ENCODE results near the gene ZCCHC8.

DNA sequence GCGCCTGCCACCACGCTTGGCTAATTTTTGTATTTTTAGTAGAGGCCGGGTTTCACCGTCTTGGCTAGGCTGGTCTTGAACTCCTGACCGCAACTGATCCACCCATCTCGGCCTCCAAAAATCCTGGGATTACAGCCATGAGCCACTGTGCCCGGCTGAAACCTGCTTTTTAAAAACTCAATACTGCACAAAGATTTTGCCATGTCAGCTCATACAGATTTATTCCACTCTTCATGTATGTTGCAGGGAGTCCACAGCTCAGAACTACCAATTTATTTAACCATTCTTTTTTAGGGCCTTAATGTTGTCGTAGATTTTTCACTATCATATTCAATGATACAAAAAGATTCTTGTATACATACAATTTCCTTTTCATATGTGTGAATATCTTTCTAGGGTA lies 20.0 kb downstream of the ZCCHC8 start:
- TF ChIP-seq, protein P1, sequence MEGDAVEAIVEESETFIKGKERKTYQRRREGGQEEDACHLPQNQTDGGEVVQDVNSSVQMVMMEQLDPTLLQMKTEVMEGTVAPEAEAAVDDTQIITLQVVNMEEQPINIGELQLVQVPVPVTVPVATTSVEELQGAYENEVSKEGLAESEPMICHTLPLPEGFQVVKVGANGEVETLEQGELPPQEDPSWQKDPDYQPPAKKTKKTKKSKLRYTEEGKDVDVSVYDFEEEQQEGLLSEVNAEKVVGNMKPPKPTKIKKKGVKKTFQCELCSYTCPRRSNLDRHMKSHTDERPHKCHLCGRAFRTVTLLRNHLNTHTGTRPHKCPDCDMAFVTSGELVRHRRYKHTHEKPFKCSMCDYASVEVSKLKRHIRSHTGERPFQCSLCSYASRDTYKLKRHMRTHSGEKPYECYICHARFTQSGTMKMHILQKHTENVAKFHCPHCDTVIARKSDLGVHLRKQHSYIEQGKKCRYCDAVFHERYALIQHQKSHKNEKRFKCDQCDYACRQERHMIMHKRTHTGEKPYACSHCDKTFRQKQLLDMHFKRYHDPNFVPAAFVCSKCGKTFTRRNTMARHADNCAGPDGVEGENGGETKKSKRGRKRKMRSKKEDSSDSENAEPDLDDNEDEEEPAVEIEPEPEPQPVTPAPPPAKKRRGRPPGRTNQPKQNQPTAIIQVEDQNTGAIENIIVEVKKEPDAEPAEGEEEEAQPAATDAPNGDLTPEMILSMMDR (IDR thresholded peaks at IDR 0.05; ENCODE audit: insufficient read depth, low read length) = no peak
- TF ChIP-seq, protein P2, sequence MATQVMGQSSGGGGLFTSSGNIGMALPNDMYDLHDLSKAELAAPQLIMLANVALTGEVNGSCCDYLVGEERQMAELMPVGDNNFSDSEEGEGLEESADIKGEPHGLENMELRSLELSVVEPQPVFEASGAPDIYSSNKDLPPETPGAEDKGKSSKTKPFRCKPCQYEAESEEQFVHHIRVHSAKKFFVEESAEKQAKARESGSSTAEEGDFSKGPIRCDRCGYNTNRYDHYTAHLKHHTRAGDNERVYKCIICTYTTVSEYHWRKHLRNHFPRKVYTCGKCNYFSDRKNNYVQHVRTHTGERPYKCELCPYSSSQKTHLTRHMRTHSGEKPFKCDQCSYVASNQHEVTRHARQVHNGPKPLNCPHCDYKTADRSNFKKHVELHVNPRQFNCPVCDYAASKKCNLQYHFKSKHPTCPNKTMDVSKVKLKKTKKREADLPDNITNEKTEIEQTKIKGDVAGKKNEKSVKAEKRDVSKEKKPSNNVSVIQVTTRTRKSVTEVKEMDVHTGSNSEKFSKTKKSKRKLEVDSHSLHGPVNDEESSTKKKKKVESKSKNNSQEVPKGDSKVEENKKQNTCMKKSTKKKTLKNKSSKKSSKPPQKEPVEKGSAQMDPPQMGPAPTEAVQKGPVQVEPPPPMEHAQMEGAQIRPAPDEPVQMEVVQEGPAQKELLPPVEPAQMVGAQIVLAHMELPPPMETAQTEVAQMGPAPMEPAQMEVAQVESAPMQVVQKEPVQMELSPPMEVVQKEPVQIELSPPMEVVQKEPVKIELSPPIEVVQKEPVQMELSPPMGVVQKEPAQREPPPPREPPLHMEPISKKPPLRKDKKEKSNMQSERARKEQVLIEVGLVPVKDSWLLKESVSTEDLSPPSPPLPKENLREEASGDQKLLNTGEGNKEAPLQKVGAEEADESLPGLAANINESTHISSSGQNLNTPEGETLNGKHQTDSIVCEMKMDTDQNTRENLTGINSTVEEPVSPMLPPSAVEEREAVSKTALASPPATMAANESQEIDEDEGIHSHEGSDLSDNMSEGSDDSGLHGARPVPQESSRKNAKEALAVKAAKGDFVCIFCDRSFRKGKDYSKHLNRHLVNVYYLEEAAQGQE (IDR thresholded peaks at IDR 0.05; ENCODE audit: insufficient replicate concordance, low read depth) = no peak
